T47D (cell line): ENCODE measurements around the gene UFD1.

ENCODE experiments used
- DNase-seq, 2 experiments: peaks; one replicate each; pipeline versions ENCODE4 v3.0.0 to v3.0.0-alpha.2; 2011 to 2012; ENCODE audit warnings: low read depth in 1 of 2, low spot score in 1 of 2
- JUND ChIP-seq: IDR thresholded peaks from 2 replicates; pipeline ENCODE4 v1.6.1; 2012; ENCODE audit warnings: low read depth
- in situ Hi-C: cut with HindIII; loops from 2 replicates; pipeline ENCODE4 v1.10.0; 2016; ENCODE audit warnings: low sequenced_read_pairs, low pct_unique_long_range_greater_than_20kb

The UFD1 gene

GRCh38 chr22:19520566-19521305 lies 41.7 kb upstream of the UFD1 start:
- no peak for DNase-seq
- no peak for TF ChIP-seq JUND
- in situ Hi-C loops: no loop called here

- no peak for TF ChIP-seq JUND
- in situ Hi-C loops: no loop called here
- DNase-seq: no peak
Observed at GRCh38 chr22:19520007-19520406, 41.0 kb upstream of the UFD1 start.

GRCh38 chr22:19519041-19519926 lies 40.3 kb upstream of the UFD1 start:
- no peak for TF ChIP-seq JUND
- DNase-seq: no peak
- in situ Hi-C loops: no loop called here

- no peak for TF ChIP-seq JUND
- DNase-seq: no peak
- in situ Hi-C loops: no loop called here
Observed at GRCh38 chr22:19518635-19519034, 39.6 kb upstream of the UFD1 start.

- DNase-seq: no peak
- in situ Hi-C loops: no loop called here
- no peak for TF ChIP-seq JUND
Observed at GRCh38 chr22:19517919-19518611, 39.1 kb upstream of the UFD1 start.

- no peak for DNase-seq
- in situ Hi-C loops: no loop called here
- TF ChIP-seq JUND: no peak
Observed at GRCh38 chr22:19517171-19517500, 38.1 kb upstream of the UFD1 start.

GRCh38 chr22:19516378-19517170 lies 37.6 kb upstream of the UFD1 start:
- in situ Hi-C loops: no loop called here
- no peak for TF ChIP-seq JUND

GRCh38 chr22:19515654-19516377 lies 36.8 kb upstream of the UFD1 start:
- no peak for TF ChIP-seq JUND
- in situ Hi-C loops: no loop called here
- DNase-seq: no peak

More at GRCh38 chr22:19516378-19517170, 37.6 kb upstream of the UFD1 start:
- no peak for DNase-seq

- TF ChIP-seq JUND: no peak
- in situ Hi-C loops: no loop called here
- DNase-seq: no peak
Observed at GRCh38 chr22:19514831-19515565, 36.0 kb upstream of the UFD1 start.

- in situ Hi-C loops: no loop called here
- TF ChIP-seq JUND: no peak
- no peak for DNase-seq
Observed at GRCh38 chr22:19513823-19514222, 34.8 kb upstream of the UFD1 start.

GRCh38 chr22:19510919-19511341 lies 31.9 kb upstream of the UFD1 start:
- TF ChIP-seq JUND: no peak
- in situ Hi-C loops: no loop called here
- no peak for DNase-seq
